GM18951 (cell line): ENCODE data around the gene KIF5C.

Experiments
- POLR2A ChIP-seq: IDR thresholded peaks from 4 replicates; pipeline ENCODE4 v1.6.1; 2011; ENCODE audit warnings: mild to moderate bottlenecking; ENCODE audit not compliant: insufficient read length, insufficient read depth; ENCODE audit errors: extremely low read depth
- in situ Hi-C: fragments of 300-500 bp; cut with MboI; formaldehyde crosslinking; loops from one replicate; pipeline ENCODE4 v1.12.0; 2022; ENCODE audit warnings: low sequenced_read_pairs, mixed read lengths, inconsistent platforms; ENCODE audit not compliant: unreplicated experiment

KIF5C gene

GRCh38 chr2:148924514-148925178, 49.6 kb downstream of the KIF5C start:
- in situ Hi-C loops, result no loop called here
- TF ChIP-seq POLR2A, result no peak

- in situ Hi-C loops, result no loop called here
- no peak for TF ChIP-seq POLR2A
Measured at GRCh38 chr2:148926291-148926961, 51.4 kb downstream of the KIF5C start.

- TF ChIP-seq POLR2A, result no peak
- in situ Hi-C loops, result no loop called here
Measured at GRCh38 chr2:148926981-148927401, 52.0 kb downstream of the KIF5C start.

- no peak for TF ChIP-seq POLR2A
Measured at GRCh38 chr2:148928395-148928794, 53.4 kb downstream of the KIF5C start.

GRCh38 chr2:148930046-148930775, 55.2 kb downstream of the KIF5C start:
- in situ Hi-C loops, result no loop called here
- no peak for TF ChIP-seq POLR2A

More at GRCh38 chr2:148928395-148928794, 53.4 kb downstream of the KIF5C start:
- in situ Hi-C loops, result no loop called here

GRCh38 chr2:148932536-148932935, 57.5 kb downstream of the KIF5C start:
- in situ Hi-C loops, result no loop called here
- no peak for TF ChIP-seq POLR2A

- no peak for TF ChIP-seq POLR2A
Measured at GRCh38 chr2:148933456-148933855, 58.4 kb downstream of the KIF5C start.

GRCh38 chr2:148935791-148936190, 60.8 kb downstream of the KIF5C start:
- in situ Hi-C loops, result no loop called here
- TF ChIP-seq POLR2A, result no peak

More at GRCh38 chr2:148933456-148933855, 58.4 kb downstream of the KIF5C start:
- in situ Hi-C loops, result no loop called here

GRCh38 chr2:148936857-148937450, 61.9 kb downstream of the KIF5C start:
- in situ Hi-C loops, result no loop called here

GRCh38 chr2:148939271-148939670, 64.2 kb downstream of the KIF5C start:
- in situ Hi-C loops, result no loop called here
- TF ChIP-seq POLR2A, result no peak

More at GRCh38 chr2:148936857-148937450, 61.9 kb downstream of the KIF5C start:
- TF ChIP-seq POLR2A, result no peak

- in situ Hi-C loops, result no loop called here
Measured at GRCh38 chr2:148943097-148943496, 68.1 kb downstream of the KIF5C start.

GRCh38 chr2:148944536-148944935, 69.5 kb downstream of the KIF5C start:
- no peak for TF ChIP-seq POLR2A
- in situ Hi-C loops, result no loop called here

More at GRCh38 chr2:148943097-148943496, 68.1 kb downstream of the KIF5C start:
- TF ChIP-seq POLR2A, result no peak

GRCh38 chr2:148947299-148947698, 72.3 kb downstream of the KIF5C start:
- no peak for TF ChIP-seq POLR2A
- in situ Hi-C loops, result no loop called here

GRCh38 chr2:148948868-148949267, 73.8 kb downstream of the KIF5C start:
- TF ChIP-seq POLR2A, result no peak

GRCh38 chr2:148949348-148949747, 74.3 kb downstream of the KIF5C start:
- no peak for TF ChIP-seq POLR2A
- in situ Hi-C loops, result no loop called here

More at GRCh38 chr2:148948868-148949267, 73.8 kb downstream of the KIF5C start:
- in situ Hi-C loops, result no loop called here
